Stimulated activated CD4-positive, alpha-beta T cell treated with anti-CD3 and anti-CD28 coated beads, Interleukin-15, amount 100 ng/mL, for 24 hours (primary cell): ENCODE results near the gene ARHGEF28.

ENCODE experiments used
- DNase-seq: peaks from one replicate; pipeline ENCODE4 v3.0.0-alpha.2; 2020

The ARHGEF28 gene

GRCh38 chr5:73947906-73948640 is 322.1 kb downstream of the ARHGEF28 start:
- DNase-seq: no peak

- DNase-seq: no peak
These were observed 322.7 kb downstream of the ARHGEF28 start for GRCh38 chr5:73948720-73949119.

- no peak for DNase-seq
These were observed 324.5 kb downstream of the ARHGEF28 start for GRCh38 chr5:73950441-73950873.

GRCh38 chr5:73950912-73951430 is 325.0 kb downstream of the ARHGEF28 start:
- no peak for DNase-seq

GRCh38 chr5:73952872-73953271 is 326.9 kb downstream of the ARHGEF28 start:
- DNase-seq: no peak

GRCh38 chr5:73954381-73954780 is 328.4 kb downstream of the ARHGEF28 start:
- DNase-seq: no peak

GRCh38 chr5:73955271-73955846 is 329.4 kb downstream of the ARHGEF28 start:
- DNase-seq: no peak

- DNase-seq: no peak
These were observed 331.5 kb downstream of the ARHGEF28 start for GRCh38 chr5:73957397-73958001.

- DNase-seq: no peak
These were observed 332.0 kb downstream of the ARHGEF28 start for GRCh38 chr5:73958037-73958436.

GRCh38 chr5:73960023-73960422 is 334.0 kb downstream of the ARHGEF28 start:
- DNase-seq: no peak

- no peak for DNase-seq
These were observed 334.4 kb downstream of the ARHGEF28 start for GRCh38 chr5:73960426-73960825.

- no peak for DNase-seq
These were observed 336.9 kb downstream of the ARHGEF28 start for GRCh38 chr5:73962801-73963425.

GRCh38 chr5:73964352-73964865 is 338.4 kb downstream of the ARHGEF28 start:
- DNase-seq: no peak

GRCh38 chr5:73966451-73966850 is 340.5 kb downstream of the ARHGEF28 start:
- no peak for DNase-seq

- DNase-seq: no peak
These were observed 341.4 kb downstream of the ARHGEF28 start for GRCh38 chr5:73967347-73967746.

- no peak for DNase-seq
These were observed 342.2 kb downstream of the ARHGEF28 start for GRCh38 chr5:73968246-73968645.

GRCh38 chr5:73968729-73969128 is 342.7 kb downstream of the ARHGEF28 start:
- no peak for DNase-seq

- DNase-seq: no peak
These were observed 343.4 kb downstream of the ARHGEF28 start for GRCh38 chr5:73969195-73970036.

GRCh38 chr5:73971326-73971725 is 345.3 kb downstream of the ARHGEF28 start:
- DNase-seq: no peak

- DNase-seq: no peak
These were observed 347.1 kb downstream of the ARHGEF28 start for GRCh38 chr5:73973135-73973534.

- no peak for DNase-seq
These were observed 348.9 kb downstream of the ARHGEF28 start for GRCh38 chr5:73974871-73975360.

GRCh38 chr5:73975845-73976244 is 349.8 kb downstream of the ARHGEF28 start:
- no peak for DNase-seq
